ENCODE results near the gene STX11. TPM values are rescaled to one million over a fixed set of nuclear protein-coding genes. Genes with fewer than 3 reads are reported as not detected.

Gene STX11
- total and polyA plus RNA-seq, 8 donors = 2.2 to 11.7 (median 2.6) TPM; not detected in 1

- H3K4me1 ChIP-seq = no peaks in the 10 kb centered on the region
- H3K27ac ChIP-seq = no peak overlapping the region
- no peak overlapping the region for H3K4me3 ChIP-seq
- no peak for TF ChIP-seq POLR2AphosphoS5 (IDR thresholded peaks at IDR 0.05)
- TF ChIP-seq EP300 (IDR thresholded peaks at IDR 0.05) = no peak
- TF ChIP-seq POLR2A (IDR thresholded peaks at IDR 0.05) = no peak
- no peak for TF ChIP-seq CTCF (IDR thresholded peaks at IDR 0.05)
- H3K27me3 ChIP-seq = no peaks in the 10 kb centered on the region
- H3K9me3 ChIP-seq = peaks cover 0 to 4% (median 0%) of the 10 kb centered on the region in 4 donors
- 67 to 77% (median 74%) methylated on average over 4 of the region's 4 CpGs for WGBS, 5 donors
- peak in 1 of 2 donors; percentile 14 for DNase-seq
- intact Hi-C loops (cut with DNase I; ENCODE audit: low total_unique reads) = no loop called here
- H3K36me3 ChIP-seq = peaks cover 0 to 16% (median 12%) of the 10 kb centered on the region in 4 donors
Observed at GRCh38 chr6:144185133-144185836, 35.0 kb downstream of the STX11 start.

- no peaks in the 10 kb centered on the region for H3K27me3 ChIP-seq
- H3K36me3 ChIP-seq = peaks cover 0 to 16% (median 12%) of the 10 kb centered on the region in 4 donors
- H3K9me3 ChIP-seq = peaks cover 0 to 4% (median 0%) of the 10 kb centered on the region in 4 donors
- WGBS, 5 donors = 72 to 81% (median 74%) methylated on average over 63 to 79 of the region's 79 CpGs
- H3K4me1 ChIP-seq = no peaks in the 10 kb centered on the region
- TF ChIP-seq POLR2AphosphoS5 (IDR thresholded peaks at IDR 0.05) (no peak), CTCF (IDR thresholded peaks at IDR 0.05) (no peak), POLR2A (IDR thresholded peaks at IDR 0.05) (no peak), EP300 (IDR thresholded peaks at IDR 0.05) (no peak)
- intact Hi-C loops (cut with DNase I; ENCODE audit: low total_unique reads) = no loop called here
- H3K4me3 ChIP-seq = no peak overlapping the region
- no peak overlapping the region for H3K27ac ChIP-seq
- DNase-seq = no peak
Observed at GRCh38 chr6:144186817-144187625, 36.7 kb downstream of the STX11 start.

- Histone ChIP-seq H3K27ac (no peak overlapping the region), H3K4me3 (no peak overlapping the region)
- TF ChIP-seq CTCF (IDR thresholded peaks at IDR 0.05) (no peak), POLR2A (IDR thresholded peaks at IDR 0.05) (no peak), POLR2AphosphoS5 (IDR thresholded peaks at IDR 0.05) (no peak), EP300 (IDR thresholded peaks at IDR 0.05) (no peak)
Observed at GRCh38 chr6:144189351-144189750, 39.0 kb downstream of the STX11 start.

GRCh38 chr6:144190080-144190479 is 39.8 kb downstream of the STX11 start:
- no peak for DNase-seq
- H3K27ac ChIP-seq = no peak overlapping the region

More at GRCh38 chr6:144189351-144189750, 39.0 kb downstream of the STX11 start:
- H3K36me3 ChIP-seq = peaks cover 0 to 16% (median 12%) of the 10 kb centered on the region in 4 donors
- intact Hi-C loops (cut with DNase I; ENCODE audit: low total_unique reads) = no loop called here
- peaks cover 0 to 4% (median 0%) of the 10 kb centered on the region in 4 donors for H3K9me3 ChIP-seq
- no peaks in the 10 kb centered on the region for H3K4me1 ChIP-seq
- no peak for DNase-seq
- H3K27me3 ChIP-seq = no peaks in the 10 kb centered on the region

More at GRCh38 chr6:144190080-144190479, 39.8 kb downstream of the STX11 start:
- Histone ChIP-seq H3K4me1 (no peaks in the 10 kb centered on the region), H3K4me3 (no peak overlapping the region), H3K9me3 (peaks cover 0 to 4% (median 0%) of the 10 kb centered on the region in 4 donors), H3K27me3 (no peaks in the 10 kb centered on the region), H3K36me3 (peaks cover 0 to 16% (median 12%) of the 10 kb centered on the region in 4 donors)
- TF ChIP-seq EP300 (IDR thresholded peaks at IDR 0.05) (no peak), POLR2A (IDR thresholded peaks at IDR 0.05) (no peak), CTCF (IDR thresholded peaks at IDR 0.05) (no peak), POLR2AphosphoS5 (IDR thresholded peaks at IDR 0.05) (no peak)
- WGBS, 5 donors = 85 to 89% (median 87%) methylated on average over 3 of the region's 3 CpGs
- intact Hi-C loops (cut with DNase I; ENCODE audit: low total_unique reads) = no loop called here

All from stomach (tissue), 9 donors.